Measurements from ENCODE around the gene RBFOX1.

DNA sequence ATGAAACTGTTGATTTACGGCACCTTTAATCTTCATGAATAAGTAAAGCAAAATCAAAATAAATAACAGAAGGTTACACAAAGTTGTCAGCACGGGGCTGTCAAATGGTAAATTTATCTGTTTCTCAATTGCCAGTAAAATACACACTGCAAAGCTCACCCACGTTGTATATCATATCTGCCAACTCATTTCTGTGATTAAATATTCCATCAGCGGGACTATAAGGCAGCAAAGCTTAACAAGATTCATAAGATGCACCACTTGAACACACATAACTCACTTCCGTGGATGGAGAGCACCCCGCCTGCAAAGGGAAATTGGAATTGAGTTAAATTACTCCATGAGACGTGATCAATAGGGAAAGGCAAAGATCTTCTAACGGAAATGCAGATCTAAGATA lies 280.0 kb downstream of the RBFOX1 start:
- TF ChIP-seq, protein P1, sequence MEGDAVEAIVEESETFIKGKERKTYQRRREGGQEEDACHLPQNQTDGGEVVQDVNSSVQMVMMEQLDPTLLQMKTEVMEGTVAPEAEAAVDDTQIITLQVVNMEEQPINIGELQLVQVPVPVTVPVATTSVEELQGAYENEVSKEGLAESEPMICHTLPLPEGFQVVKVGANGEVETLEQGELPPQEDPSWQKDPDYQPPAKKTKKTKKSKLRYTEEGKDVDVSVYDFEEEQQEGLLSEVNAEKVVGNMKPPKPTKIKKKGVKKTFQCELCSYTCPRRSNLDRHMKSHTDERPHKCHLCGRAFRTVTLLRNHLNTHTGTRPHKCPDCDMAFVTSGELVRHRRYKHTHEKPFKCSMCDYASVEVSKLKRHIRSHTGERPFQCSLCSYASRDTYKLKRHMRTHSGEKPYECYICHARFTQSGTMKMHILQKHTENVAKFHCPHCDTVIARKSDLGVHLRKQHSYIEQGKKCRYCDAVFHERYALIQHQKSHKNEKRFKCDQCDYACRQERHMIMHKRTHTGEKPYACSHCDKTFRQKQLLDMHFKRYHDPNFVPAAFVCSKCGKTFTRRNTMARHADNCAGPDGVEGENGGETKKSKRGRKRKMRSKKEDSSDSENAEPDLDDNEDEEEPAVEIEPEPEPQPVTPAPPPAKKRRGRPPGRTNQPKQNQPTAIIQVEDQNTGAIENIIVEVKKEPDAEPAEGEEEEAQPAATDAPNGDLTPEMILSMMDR (IDR thresholded peaks at IDR 0.05): no peak
- TF ChIP-seq POLR2A (IDR thresholded peaks at IDR 0.05): no peak
